NB4 (cell line): ENCODE measurements around the gene PATE3.

Source experiments
- CTCF ChIP-seq: IDR thresholded peaks from one replicate; pipeline ENCODE4 v1.5.1; 2012; ENCODE audit warnings: low read depth, low read length
- MAX ChIP-seq: IDR thresholded peaks from 2 replicates; pipeline ENCODE4 v1.6.1; 2011; ENCODE audit warnings: low read depth, low read length
- POLR2A ChIP-seq: IDR thresholded peaks from 2 replicates; pipeline ENCODE4 v1.6.1; 2011; ENCODE audit warnings: mild to moderate bottlenecking; ENCODE audit not compliant: insufficient read length; ENCODE audit errors: extremely low read depth

- TF ChIP-seq POLR2A = no peak
- TF ChIP-seq CTCF = no peak
- TF ChIP-seq MAX = no peak
Observed at GRCh38 chr11:125740617-125741016, 47.3 kb upstream of the PATE3 start.
